Loucy (cell line): ENCODE measurements around the gene OXCT1.

Source experiments
- H2AFZ ChIP-seq: fragments of 200-600 bp; sonication (generic); 2 replicates; pipeline ENCODE4 v1.6.0; 2016; ENCODE audit warnings: antibody characterized with exemption, mild to moderate bottlenecking, low read length, moderate library complexity
- H3F3A ChIP-seq: fragments of 200-600 bp; 2 replicates; pipeline ENCODE4 v1.6.0; 2016; ENCODE audit warnings: antibody characterized with exemption, low read depth, mild to moderate bottlenecking
- H3K27me3 ChIP-seq: fragments of 200-600 bp; sonication (generic); 2 replicates; pipeline ENCODE4 v1.6.1; 2014; ENCODE audit warnings: low read length, mild to moderate bottlenecking; ENCODE audit not compliant: insufficient read depth, poor library complexity, severe bottlenecking
- H3K36me3 ChIP-seq: fragments of 200-600 bp; sonication (generic); 2 replicates; pipeline ENCODE4 v1.6.1; 2016; ENCODE audit warnings: low read length; ENCODE audit not compliant: insufficient read depth
- H3K4me1 ChIP-seq: fragments of 200-600 bp; sonication (generic); 2 replicates; pipeline ENCODE4 v1.5.1; 2014; ENCODE audit warnings: low read length, mild to moderate bottlenecking; ENCODE audit not compliant: insufficient read depth, poor library complexity, severe bottlenecking
- H3K4me2 ChIP-seq: fragments of 200-600 bp; sonication (generic); 2 replicates; pipeline ENCODE4 v1.6.0; 2014; ENCODE audit warnings: antibody characterized with exemption, low read length, low read depth, mild to moderate bottlenecking; ENCODE audit not compliant: poor library complexity, severe bottlenecking
- H3K4me3 ChIP-seq: fragments of 200-600 bp; sonication (generic); 2 replicates; pipeline ENCODE4 v1.5.1; 2014; ENCODE audit warnings: low read length, mild to moderate bottlenecking, mixed read lengths; ENCODE audit not compliant: poor library complexity, severe bottlenecking
- H3K79me2 ChIP-seq: fragments of 200-600 bp; sonication (generic); 2 replicates; pipeline ENCODE4 v1.6.1; 2014; ENCODE audit warnings: low read length; ENCODE audit not compliant: insufficient read depth
- H3K9ac ChIP-seq: fragments of 200-600 bp; sonication (generic); 2 replicates; pipeline ENCODE4 v1.6.0; 2014; ENCODE audit warnings: mild to moderate bottlenecking, low read depth, low read length, moderate library complexity; ENCODE audit not compliant: poor library complexity, severe bottlenecking
- H3K9me2 ChIP-seq: fragments of 200-600 bp; sonication (generic); replicated peaks from 2 replicates; pipeline ENCODE4 v1.6.1; 2016; ENCODE audit warnings: low read depth, low read length, mixed read lengths
- H3K9me3 ChIP-seq: fragments of 200-600 bp; sonication (generic); 2 replicates; pipeline ENCODE4 v1.6.1; 2014; ENCODE audit warnings: mild to moderate bottlenecking, antibody characterized with exemption, low read length, low read depth; ENCODE audit not compliant: insufficient read depth
- H4K20me1 ChIP-seq: fragments of 200-600 bp; sonication (generic); 2 replicates; pipeline ENCODE4 v1.6.0; 2014; ENCODE audit warnings: antibody characterized with exemption, low read length, mild to moderate bottlenecking; ENCODE audit not compliant: insufficient read depth, poor library complexity, severe bottlenecking
- CTCF ChIP-seq: fragments of 200-600 bp; sonication (generic); conservative IDR thresholded peaks from 2 replicates; pipeline ENCODE4 v1.5.1; 2014; ENCODE audit warnings: mild to moderate bottlenecking, antibody characterized with exemption, low read length
- EZH2phosphoT487 ChIP-seq: fragments of 200-600 bp; IDR thresholded peaks from 2 replicates; pipeline ENCODE4 v1.6.1; 2018; ENCODE audit warnings: antibody characterized with exemption, mild to moderate bottlenecking, moderate library complexity, borderline replicate concordance

The OXCT1 gene

GRCh38 chr5:41832430-41832829 is 37.8 kb downstream of the OXCT1 start:
- peaks cover 33% of the 10 kb centered on the region for H3K36me3 ChIP-seq
- no peak overlapping the region for H3K9ac ChIP-seq
- H3F3A ChIP-seq = no peaks in the 10 kb centered on the region
- H3K9me3 ChIP-seq = no peaks in the 10 kb centered on the region
- H3K27me3 ChIP-seq = no peaks in the 10 kb centered on the region
- no peaks in the 10 kb centered on the region for H4K20me1 ChIP-seq
- no peak overlapping the region for H3K4me2 ChIP-seq
- no peaks in the 10 kb centered on the region for H3K9me2 ChIP-seq
- H3K4me3 ChIP-seq = no peak overlapping the region
- no peak for TF ChIP-seq CTCF
- no peak for TF ChIP-seq EZH2phosphoT487
- H2AFZ ChIP-seq = no peak overlapping the region
- no peaks in the 10 kb centered on the region for H3K4me1 ChIP-seq
- H3K79me2 ChIP-seq = no peaks in the 10 kb centered on the region; the same call in 1 of the 2 replicates

GRCh38 chr5:41831155-41831554 is 39.1 kb downstream of the OXCT1 start:
- no peaks in the 10 kb centered on the region for H3F3A ChIP-seq
- H3K9ac ChIP-seq = no peak overlapping the region
- H3K9me3 ChIP-seq = no peaks in the 10 kb centered on the region
- no peak overlapping the region for H3K4me3 ChIP-seq
- no peaks in the 10 kb centered on the region for H3K4me1 ChIP-seq
- H3K27me3 ChIP-seq = no peaks in the 10 kb centered on the region
- no peak overlapping the region for H3K4me2 ChIP-seq
- H4K20me1 ChIP-seq = no peaks in the 10 kb centered on the region
- TF ChIP-seq CTCF (no peak), EZH2phosphoT487 (no peak)
- no peaks in the 10 kb centered on the region for H3K79me2 ChIP-seq
- H3K9me2 ChIP-seq = no peaks in the 10 kb centered on the region
- H2AFZ ChIP-seq = no peak overlapping the region
- peaks cover 33% of the 10 kb centered on the region for H3K36me3 ChIP-seq

- Histone ChIP-seq H3K27me3 (no peaks in the 10 kb centered on the region), H2AFZ (no peak overlapping the region), H3K4me3 (no peak overlapping the region), H4K20me1 (no peaks in the 10 kb centered on the region), H3K36me3 (peaks cover 31% of the 10 kb centered on the region; the same call in 1 of the 2 replicates), H3K4me2 (no peak overlapping the region), H3K9me2 (no peaks in the 10 kb centered on the region), H3K9me3 (no peaks in the 10 kb centered on the region), H3F3A (no peaks in the 10 kb centered on the region), H3K9ac (no peak overlapping the region), H3K79me2 (no peaks in the 10 kb centered on the region), H3K4me1 (no peaks in the 10 kb centered on the region)
- TF ChIP-seq CTCF (no peak), EZH2phosphoT487 (no peak)
These were observed 42.4 kb downstream of the OXCT1 start for GRCh38 chr5:41827792-41828191.
